HG03175 (cell line): ENCODE data around the gene KIAA0513.
"Not testable (repeated sequence)": the region's sequence is repeated elsewhere in the genome, so short reads cannot be mapped to it uniquely, and the experiment has no call there.

Source experiments
- ATAC-seq: cut with Tn5 transposase; IDR thresholded peaks from one replicate; pipeline ENCODE4 v1.9.1; 2021; ENCODE audit warnings: mild to moderate bottlenecking, moderate library complexity; ENCODE audit not compliant: unreplicated experiment

The KIAA0513 gene

GRCh38 chr16:85105475-85105874, 77.9 kb downstream of the KIAA0513 start:
- ATAC-seq: no peak

GRCh38 chr16:85107083-85107482, 79.5 kb downstream of the KIAA0513 start:
- no peak for ATAC-seq

- no peak for ATAC-seq
These were observed 79.9 kb downstream of the KIAA0513 start for GRCh38 chr16:85107532-85107931.

GRCh38 chr16:85110105-85110504, 82.5 kb downstream of the KIAA0513 start:
- ATAC-seq: no peak

- ATAC-seq: no peak
These were observed 83.6 kb downstream of the KIAA0513 start for GRCh38 chr16:85111184-85111583.

DNA sequence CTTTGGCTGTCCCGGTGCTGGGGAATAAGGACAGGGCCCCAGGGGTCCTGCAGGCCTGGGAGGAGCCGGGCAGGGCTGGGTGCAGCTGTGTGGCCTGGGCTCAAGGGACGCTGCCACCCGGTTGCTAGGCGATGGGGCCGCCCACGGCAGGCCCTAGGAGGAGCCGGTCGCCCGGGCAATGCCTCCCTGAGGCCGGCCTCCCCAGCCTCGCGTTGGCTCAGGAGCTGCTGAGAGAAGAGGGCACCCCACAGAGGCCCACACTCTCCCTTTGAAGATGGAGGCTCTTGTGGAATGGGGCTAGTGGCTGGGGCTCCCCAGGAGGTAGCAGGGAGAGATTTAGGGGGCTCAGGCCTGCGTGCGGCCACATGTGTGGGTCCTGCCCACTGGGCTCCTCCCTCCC, 84.8 kb downstream of the KIAA0513 start, which contains the start of gene CIBAR2:
Gene CIBAR2 (minus strand): TSS at position 109 of the 400 bp plus-strand sequence. CDS start 120 bp downstream, outside the sequence.
- no peak for ATAC-seq

DNA sequence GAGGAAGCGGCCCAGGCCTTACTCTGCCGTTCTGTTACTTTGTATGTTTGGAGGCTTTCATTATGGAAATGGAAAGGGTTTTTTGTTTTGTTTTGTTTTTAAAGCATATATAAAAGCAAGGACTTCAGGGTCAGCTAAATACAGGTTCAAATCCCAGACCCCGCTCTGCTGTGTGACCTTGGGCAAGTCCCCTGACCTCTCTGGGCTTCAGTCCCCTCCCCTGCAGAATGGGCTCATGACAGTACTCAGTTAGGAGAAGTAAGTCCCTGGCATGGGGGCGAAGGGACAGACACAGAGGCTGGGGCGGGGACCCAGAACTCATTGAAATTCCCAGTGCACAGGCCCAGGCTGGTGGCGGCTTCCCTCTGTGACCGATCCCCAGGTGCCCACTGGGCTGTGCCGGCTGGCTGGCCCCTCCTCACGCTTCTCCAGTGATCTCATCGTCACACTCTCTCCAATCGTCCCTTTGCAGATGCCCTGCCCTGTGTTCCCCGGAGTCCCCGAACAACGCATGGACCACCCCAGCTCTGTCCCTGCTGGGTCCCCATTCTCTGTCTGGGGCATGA, 85.7 kb downstream of the KIAA0513 start:
- no peak for ATAC-seq

- ATAC-seq: no peak
These were observed 86.3 kb downstream of the KIAA0513 start for GRCh38 chr16:85113913-85114312.

DNA sequence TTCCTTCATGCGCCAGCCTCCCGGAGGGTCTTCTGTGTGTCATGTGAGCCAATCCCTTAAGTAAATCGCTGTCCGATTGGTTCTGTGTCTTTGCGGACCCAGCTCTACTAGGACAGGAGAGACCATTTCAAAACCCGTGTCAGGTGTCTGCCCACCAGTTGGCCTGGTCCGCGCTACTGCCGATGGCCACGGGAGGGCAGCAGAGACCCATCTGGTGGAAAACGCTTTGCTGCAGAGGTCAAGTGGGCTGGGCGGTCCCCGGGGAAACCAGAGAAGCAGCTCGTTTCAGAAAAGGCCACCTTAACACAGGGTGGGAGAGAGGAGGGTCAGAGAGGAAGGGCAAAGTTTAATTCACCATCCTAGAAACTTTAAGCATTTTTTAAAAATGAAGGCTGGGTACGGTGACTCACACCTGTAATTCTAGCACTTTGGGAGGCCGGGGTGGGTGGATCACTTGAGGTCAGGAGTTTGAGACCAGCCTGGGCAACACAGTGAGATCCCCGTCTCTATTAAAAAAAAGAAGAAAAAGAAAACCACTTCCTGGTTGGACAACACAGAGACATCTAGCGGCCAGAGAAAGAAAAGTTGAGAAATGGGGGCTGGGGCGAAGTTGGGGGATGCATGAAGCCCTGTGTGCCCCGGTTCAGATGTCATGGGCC, 87.4 kb downstream of the KIAA0513 start:
- peak; percentile 80 for ATAC-seq

DNA sequence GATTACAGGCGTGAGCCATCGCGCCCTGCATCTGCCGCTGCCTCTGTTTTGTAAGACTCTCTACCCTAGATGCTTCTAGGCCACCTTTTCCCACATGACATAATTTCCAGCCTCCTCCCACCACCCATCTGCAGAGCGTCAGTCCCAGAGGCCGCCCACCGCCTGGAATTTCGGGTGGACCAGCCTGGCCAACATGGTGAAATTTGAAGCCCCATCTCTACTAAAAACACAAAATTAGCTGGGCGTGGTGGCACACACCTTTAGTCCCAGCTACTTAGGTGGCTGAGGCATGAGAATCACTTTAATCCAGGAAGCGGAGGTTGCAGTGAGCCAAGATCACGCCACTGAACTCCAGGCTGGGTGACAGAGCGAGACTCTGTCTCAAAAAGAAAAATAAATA, 89.8 kb downstream of the KIAA0513 start:
- ATAC-seq: no peak

GRCh38 chr16:85120006-85120340, 92.4 kb downstream of the KIAA0513 start:
- no peak for ATAC-seq

- not testable (repeated sequence) for ATAC-seq
These were observed 95.8 kb downstream of the KIAA0513 start for GRCh38 chr16:85123441-85123840.

GRCh38 chr16:85123891-85124635, 96.5 kb downstream of the KIAA0513 start:
- ATAC-seq: no peak

- ATAC-seq: no peak
These were observed 97.2 kb downstream of the KIAA0513 start for GRCh38 chr16:85124636-85125346.

- no peak for ATAC-seq
These were observed 98.2 kb downstream of the KIAA0513 start for GRCh38 chr16:85125570-85126393.

DNA sequence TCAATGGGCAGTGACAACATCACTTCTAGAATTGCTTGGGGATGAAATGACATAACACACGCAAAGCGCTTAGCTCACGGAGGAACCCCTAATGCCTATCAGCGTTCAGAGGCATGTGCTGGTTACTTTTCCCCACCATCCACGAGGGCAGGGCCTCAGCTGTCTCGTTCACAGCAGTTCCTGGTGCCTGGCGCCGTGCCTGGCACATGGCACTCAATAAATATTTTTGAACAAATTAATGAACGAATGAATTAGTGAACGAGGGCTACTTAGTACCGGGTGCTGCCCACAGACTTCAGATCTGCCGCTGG, 98.8 kb downstream of the KIAA0513 start:
- ATAC-seq: no peak

DNA sequence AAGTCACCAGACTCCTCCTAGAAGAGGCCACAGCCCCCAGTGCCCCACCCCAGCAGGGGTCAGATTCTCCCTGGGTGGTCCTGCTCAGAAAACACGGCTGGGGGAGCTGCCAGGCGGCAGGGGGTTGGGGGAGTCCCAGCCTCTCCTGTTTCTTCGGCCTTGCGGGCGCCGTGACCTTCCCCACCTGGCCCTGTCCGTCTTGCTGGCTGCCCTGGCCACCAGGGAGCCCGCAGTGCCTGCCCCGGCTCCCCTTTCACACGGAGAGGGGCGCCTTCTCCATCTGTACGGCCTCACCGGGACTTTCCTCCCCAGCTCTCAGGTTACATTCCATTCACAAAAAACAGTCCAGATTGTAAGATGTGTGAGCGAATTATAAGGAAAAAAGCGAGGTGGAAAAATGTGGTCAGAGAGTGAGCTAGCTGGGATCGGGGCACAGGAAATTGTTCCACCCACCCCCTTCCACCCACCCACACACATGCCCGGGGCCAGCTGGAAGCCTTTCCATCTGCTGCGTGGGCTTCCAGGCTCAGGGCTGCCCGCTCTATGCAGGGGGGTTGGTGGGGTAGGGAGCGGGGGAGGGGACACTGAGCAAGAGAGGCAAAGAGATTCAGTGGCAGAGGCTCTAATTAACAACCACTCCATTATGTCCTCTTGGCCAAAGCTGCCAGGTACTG, 99.2 kb downstream of the KIAA0513 start:
- no peak for ATAC-seq

- no peak for ATAC-seq
These were observed 99.8 kb downstream of the KIAA0513 start for GRCh38 chr16:85127379-85127723.

GRCh38 chr16:85128079-85128837, 100.7 kb downstream of the KIAA0513 start:
- ATAC-seq: no peak
